NCI-H2029 treated with DMSO at 0.1 percent for 48 hours (cell line): ENCODE results near the gene PMEPA1.

Source experiments
- DNase-seq: peaks from one replicate; lab custom pipeline; 2025; lab: John Stamatoyannopoulos, UW

PMEPA1 gene

DNA sequence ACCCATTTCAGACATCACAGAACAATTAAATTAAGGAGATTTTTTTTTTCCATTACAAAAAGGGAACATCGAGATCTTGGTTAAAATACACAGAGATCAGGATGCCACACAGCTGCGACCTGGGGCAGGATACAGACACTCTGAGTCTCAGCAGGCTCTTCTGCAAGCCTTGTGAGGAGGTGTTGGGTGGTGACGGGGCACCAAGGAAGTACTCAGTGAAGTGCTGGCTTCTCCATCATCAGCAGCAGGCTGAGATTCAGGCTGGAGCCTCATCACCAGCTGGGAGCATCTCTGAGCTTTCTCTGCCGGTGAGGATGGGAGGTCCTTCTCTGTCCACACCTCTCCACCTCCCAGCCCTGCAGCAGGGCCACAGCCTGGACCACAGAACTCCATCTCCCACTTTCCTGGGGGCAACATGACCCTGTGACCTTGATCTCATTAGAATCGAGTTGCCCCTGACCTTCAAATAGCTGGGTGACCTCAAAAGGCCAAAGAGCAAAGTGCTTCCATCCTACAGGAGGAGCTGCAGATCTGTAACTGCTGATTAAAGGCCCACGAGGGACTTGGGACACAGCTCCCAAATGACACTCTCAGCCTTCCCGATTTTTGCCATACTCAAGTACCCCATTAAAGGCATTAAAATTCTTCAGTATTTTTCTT lies 16.0 kb downstream of the PMEPA1 start:
- DNase-seq: no peak

DNA sequence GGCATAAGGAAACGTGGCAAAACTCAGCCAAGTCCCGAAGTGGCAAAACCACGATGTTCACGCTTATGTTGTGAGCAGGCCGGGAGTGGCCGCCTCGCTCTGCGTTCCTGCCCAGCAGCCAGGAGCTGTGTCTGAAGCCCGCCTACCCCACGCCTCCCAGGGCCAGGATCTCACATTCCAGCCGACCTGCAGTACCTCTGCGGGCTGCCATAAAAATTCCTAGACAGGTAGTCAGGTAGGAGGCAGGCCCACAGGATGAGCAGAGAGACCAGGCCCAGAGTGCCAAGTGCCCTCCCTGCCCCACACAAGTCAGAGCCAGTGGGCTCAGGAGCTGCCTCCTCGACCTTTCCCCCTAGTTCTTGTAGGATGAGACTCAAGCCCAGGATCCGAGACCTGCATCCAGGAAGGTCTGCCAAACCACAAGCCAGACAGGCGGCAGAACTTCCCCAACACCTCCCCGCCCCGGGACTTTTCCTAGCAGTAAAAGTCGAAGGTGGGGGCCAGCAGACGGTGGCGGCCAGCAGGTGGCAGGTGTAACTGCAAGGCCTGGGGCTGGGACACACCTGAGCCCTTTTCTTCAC lies 16.7 kb downstream of the PMEPA1 start:
- DNase-seq: no peak

DNA sequence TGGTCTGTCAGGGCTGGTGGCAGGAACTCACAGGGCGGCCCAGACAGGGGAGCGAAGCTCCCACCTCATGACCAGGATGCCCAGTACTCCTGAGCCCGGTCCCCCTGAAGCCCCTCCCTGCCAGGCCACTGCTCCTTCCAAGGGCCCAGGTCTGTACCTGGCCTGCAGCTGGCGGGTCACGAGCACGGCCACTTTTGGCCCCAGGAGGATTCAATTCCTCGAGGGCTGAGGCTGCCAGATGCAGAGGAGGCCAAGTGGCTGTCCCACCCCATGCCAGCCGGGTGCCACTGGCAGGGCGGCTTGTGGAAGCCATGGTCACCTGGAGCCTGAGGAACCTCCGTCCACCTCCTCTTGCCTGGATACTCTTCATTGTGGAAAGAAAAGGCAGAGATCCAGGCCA lies 17.4 kb downstream of the PMEPA1 start:
- DNase-seq: no peak

DNA sequence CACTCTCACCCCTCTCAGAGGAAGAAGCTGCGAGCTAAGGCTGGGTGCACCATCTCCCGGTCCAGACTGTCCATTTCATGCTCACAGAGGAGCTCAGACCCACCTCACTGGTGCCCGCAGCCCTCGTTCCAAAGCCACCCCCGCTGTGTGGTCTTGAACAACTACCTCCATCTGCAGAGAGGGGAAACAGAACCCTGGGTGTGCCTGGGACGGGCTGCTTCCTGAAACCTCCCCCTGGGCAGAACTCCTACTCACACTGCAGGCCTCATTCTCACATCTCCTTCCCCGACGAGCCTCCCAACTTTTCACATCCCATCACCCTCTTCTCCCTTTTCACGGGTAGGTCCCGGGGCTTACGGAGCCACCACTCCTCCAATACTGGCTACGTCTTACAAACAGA lies 18.1 kb downstream of the PMEPA1 start:
- no peak for DNase-seq

DNA sequence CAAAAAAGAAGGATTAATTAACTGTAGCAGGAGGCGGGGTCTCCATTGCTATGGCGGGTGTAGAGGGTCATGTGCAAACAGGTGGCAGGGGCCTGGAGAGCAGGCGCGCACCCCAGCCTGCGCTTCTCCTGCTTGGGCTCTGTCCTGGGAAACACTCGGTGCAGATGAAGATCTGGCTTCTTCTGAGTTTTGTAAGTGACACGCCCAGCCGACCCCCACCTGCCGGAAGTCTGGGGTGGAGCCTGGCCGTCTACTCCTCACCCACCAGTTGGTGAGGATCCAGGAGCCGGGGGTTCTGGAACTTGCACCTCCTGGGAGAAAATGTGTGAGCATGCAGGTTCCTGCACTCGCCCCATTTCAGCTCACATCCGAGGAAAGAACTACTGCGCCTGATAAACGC lies 19.3 kb downstream of the PMEPA1 start:
- no peak for DNase-seq

DNA sequence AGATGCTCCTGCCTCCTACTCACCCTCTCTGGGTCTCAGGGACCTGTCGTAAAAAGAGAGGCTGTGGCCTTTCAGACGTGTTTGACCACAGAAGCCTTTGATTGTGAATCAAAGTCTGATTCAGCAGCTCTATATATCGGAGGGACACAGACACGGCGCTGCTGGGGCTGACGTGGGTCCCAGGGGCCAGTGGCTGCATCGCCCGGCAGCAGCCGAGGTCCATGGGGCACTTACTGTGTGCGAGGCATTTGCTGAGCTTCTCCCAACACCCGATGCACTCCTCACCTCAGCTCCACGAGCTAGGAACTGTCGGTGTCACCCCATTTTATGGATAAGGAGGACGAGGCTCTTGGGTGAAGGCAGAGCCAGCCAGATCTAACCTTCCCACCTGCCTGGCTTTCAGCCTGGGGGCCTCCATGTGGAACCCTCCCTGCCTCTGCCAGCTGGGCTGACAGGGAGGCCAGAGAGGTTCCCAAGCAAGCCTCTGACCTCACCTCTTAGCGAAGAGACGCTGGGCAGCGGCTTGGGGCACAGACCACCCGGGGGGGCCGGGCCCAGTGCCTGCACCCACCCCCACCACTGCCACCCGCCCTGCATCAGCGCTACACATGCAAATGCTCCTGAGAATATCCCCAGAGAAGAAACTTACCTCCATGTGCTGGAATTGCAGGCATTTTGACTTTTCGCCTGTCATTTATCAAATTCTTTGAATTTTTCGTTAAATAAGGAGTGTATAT lies 19.9 kb downstream of the PMEPA1 start:
- DNase-seq: no peak

DNA sequence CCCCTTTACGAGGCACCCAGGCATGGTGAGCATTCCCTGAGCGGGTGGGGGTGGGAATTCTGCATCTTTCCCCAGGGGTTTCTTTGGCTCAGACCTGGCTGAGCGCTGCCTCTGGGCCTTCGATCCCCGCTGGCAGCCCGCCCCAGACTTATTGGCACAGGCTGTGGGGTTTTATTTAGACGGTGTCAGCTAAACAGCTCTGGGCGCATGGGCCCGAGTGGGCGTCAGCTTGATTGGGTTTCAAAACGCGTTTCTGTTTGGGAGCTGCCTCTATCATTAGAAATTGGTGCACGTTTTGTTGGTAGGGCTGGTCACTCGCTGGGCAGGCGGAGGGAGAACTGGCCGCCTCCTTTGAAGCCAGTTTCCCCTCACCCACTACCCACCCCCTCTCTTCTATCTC lies 21.0 kb downstream of the PMEPA1 start:
- DNase-seq: no peak

DNA sequence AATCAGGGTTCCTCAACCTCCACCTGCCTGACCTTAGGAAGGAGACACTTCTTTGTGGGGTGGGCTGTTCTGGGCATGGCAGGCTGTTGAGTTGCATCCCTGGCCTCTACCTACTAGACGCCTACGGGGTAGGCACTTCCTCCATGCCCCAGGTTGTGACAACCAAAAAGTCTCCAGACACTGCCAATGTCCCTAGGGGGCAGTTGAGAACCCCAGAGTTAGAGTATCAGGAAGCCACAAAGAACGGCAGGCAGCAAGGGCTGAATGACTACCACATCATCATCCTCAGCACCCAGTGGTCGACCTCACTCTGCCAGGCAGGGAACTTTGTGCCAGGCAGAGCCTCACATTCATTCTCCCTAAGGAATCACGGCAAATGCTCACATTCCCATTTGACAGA lies 21.5 kb downstream of the PMEPA1 start:
- DNase-seq: no peak

DNA sequence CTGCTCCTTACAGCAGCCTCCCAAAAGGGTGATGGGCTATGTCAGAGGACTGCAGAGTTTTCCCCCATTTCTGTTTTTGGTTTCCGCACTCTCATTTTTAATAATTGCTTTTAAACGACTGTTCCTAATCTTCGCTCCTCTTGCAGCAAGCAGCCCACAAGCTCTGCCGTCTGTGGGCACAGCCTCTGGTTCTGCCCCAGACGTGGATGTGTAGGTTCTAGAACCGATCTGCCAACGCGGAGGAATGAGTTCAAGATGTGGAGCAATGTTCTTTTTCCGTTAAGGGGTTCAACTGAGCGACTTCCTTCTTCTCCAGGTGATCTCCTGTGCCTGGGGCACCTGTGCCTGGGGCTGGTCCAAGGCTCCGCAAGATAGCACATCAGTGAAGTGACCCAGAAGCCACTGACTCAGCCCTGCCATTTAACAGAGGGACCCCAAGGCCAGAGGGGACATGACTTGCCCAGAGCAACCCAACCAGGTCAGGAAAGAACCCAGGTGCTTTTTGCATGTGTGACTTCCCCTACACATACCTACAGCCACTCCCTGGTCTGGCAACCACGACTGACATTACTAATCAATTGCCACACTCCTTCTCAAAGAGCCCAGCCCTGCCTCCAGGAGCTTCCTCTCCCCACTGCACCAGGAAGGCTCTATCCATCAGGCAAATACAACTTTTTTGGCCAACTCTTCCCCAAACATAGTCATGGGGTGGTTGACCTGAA lies 22.7 kb downstream of the PMEPA1 start:
- DNase-seq: no peak

DNA sequence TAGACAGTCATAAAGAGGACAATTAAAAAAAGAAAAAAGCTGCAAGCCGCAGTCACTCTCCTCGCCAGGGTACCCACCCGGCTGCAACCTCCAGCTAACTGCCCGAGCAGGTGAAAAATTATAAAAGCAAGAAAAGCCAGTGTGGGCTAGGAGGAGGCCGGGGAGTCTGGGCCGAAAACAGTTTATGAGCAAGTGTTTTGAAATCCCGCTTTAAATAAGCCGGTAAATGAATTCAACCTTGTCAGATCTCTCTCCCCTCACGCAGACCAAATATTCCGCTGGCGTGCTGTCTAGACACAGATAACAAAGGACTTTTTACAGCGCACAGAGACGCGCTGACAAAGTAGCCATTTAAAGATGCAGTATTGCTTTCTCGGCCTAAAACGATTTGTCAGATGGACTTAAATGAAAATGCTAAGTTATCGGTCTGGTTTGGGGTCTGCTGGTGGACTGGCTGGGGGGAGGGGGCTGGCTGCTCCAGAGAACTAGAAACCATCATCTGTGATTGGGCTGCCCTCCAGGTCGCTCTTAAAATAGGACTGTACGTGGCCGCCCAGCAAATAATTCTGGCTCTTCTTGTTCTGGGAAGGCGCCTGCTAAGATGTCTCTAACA lies 24.6 kb downstream of the PMEPA1 start:
- no peak for DNase-seq

DNA sequence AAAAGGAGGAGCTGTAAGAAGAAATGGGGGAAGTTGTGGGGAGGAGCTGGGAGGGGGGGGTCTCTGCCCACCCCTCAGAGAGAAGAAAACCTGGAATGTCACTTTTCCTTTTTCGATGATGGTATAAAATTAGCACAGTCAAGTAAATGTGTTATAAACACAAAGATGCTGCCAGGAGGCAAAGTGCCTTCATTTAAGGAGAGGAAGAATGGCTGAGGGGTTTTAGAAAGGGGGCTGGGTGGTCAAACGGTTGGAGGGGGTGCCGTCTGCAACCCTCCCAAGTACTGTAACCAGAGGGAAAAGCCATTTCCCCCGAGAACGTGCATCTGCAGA lies 25.0 kb downstream of the PMEPA1 start:
- DNase-seq: no peak

DNA sequence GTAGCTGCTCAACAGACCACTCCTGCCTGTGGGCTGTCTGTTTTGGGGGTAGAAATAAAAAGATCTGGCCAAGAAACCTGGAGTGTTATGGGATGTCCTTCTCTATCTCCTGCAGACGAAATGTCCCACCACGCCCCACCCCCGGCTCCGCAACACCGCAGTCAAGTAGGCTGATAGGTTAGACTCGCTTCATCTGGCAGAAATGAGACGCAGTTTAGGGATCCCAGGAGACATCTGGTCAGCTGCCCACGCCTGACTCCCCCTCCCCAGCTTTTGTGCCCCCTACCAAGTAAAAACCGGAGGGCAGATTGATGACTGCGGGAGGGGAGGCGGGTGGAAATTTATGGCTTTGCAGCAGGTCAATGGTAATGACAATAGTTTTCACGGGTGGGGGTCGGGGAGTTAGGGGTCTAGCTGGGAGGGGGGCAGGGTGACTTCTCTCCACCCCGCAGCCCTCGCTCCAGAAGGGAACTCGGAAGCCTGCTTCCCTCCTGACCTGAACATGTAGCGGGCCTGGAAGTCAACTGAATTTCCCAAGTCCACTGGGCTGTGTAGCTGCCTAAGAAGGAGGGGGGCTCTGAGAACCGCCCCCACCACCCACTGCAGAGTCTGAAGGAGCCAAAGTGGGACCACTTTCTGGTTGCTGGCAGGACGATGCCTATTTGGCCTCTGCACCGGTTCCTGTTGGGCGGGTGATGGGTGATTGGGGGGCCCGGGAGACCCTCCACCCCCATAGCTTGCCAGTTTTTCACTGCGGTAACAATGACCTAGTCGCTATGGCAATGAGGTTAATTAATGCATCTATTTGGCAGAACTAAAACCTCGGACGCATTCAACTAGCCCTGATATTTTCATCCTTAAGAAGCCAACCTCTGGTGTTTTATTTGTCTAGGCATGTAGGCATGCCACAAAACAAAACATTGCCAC lies 25.7 kb downstream of the PMEPA1 start:
- no peak for DNase-seq

DNA sequence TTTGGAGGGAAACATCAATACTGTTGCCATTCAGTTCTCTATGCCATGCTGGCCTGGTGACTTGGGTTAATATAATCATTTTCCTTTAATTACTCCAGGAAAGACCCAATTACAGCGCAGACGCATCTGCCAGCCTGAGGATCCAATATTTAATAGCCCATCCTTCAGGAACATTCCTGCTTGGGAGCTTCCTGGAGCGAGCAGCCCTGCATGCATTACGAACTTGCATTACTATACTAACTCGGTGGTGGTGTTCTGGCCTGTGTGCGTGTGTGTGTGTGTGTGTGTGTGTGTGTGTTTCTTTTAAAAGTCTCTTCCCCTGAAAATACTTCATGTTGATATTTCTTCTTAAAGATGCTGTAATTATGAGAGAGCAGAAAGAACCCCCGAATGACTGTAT lies 26.5 kb downstream of the PMEPA1 start:
- no peak for DNase-seq

DNA sequence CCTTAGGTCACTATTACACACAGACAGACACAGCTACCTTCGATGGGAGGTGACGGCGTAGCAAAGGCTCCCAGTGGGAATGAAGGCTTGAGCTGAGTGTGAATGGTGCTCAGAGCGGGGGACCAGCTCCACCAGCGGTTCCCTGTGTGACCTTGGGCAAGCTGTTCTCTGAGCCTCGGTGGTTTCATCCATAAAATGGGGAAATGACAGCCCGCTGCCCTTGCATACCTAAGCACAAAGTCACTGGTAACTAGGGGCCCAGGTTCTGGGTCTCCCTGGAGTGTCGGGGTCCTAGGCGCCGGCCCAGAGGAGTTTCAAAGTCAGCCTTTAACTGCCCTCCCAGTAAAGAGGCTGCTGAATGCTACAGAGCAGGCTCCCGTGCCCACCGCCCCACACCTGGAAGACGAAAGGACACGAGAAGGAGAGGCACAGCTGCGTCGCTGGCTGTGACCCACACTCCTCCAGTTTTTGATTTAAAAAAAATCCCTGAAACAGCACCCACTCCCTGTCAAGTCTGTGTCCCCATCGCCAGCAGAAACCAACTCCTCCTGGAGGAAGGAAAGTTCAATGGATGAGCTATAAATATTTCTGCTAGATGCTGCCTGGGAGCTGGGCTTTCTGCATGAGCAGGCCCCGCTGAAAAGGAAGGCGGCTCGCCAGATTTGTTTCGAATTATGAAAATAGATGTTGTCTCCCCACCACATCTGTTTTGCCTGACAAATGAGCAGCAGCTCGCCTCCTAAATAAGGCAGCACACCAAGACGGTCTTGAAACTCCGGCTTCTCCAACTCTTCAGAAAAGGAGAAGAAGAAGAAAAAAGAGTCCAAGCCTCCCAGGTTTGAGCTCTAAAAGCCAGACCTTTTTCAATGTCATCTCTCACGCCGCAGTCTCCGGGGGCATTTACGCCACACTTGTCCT lies 27.4 kb downstream of the PMEPA1 start:
- no peak for DNase-seq

DNA sequence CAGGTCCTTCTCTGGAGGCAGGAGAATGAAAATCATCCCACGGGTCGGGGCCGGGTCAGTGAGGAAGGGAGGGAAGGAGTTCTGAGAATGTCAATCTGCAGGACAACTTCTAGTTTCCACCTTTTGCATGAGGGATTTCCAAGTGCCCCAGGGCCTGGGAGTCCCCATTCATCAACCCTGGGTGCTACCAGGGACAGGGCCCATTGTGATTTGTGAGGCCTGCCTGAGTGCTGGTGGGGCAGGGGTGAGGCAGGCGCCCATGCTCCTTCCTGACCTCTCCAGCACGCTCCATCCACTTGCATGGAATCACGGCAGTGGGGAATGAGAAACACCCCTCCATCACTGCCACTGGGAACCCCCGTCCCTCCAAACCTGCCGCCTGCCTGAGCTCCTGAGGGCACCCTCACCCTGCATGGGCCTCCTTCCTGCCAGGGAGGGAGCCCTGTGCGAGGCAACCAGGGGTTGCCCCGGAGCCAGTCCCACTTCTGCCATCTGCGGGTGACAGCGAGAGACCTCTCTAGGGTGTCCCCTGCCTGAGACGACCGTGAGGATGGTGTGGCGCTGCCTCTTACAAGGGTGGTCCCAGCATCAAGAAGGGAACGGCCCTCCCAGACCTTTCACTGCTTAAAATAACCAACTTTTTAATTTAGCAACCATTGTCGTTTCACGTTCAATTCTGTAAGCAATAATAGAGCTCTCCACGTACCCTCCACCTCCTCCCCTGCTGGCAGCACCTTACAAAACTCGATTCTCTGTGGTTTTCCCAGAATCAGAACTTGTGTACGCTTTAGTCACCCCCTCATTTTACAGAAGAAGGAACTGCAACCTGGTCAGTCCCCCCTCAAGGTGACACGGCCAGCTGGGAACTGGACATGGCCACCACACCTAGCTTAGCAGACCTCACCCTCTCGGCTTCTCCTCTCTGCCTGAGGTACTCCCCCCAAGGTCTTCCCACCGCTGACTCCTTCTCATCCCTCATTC lies 28.6 kb downstream of the PMEPA1 start:
- DNase-seq: no peak

DNA sequence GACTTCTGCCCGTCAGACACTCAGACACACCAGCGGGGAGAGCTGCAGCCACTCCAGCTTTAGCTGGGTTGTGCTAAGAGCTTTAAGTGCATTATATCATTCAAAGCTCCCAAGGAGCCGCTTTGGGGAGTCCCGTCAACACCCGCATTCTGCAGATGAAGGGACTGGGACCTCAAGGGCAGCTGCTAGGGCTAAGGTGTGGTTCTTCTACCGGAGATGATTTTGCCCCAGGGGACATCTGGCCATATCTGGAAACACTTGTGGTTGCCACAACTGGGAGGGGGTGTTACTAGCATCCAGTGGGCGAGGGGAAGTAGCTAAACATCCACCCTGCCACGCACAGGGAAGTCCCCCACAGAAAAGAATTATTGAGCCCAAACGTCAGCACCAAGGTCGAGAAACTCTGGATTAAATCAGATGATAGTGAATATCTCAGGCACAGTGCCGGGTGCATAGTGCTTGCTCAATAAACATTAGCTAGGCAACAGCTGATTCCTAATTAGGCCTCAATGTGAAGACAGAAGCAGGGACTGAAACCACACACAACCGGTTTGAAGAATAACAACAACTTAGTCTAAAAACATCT lies 29.6 kb downstream of the PMEPA1 start:
- no peak for DNase-seq

DNA sequence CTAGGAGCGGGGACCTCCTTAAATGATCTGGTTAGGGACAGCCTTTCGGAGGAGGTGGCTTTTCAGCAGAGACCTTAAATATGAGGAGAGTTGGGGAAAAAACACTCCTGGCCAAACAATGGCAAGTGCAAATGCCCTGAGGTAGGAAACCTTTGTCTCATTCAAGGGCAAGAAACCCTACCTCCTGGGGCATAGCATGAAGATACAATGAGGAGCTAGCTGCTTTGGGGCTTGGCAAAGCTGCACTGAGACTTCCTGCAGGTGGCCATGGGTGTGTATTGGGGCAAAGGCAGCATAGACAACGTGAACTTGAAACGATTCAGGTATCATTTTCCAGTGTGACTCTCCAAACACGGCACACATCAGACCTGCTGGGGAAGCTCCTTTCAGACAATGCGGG lies 30.7 kb downstream of the PMEPA1 start:
- DNase-seq: no peak

DNA sequence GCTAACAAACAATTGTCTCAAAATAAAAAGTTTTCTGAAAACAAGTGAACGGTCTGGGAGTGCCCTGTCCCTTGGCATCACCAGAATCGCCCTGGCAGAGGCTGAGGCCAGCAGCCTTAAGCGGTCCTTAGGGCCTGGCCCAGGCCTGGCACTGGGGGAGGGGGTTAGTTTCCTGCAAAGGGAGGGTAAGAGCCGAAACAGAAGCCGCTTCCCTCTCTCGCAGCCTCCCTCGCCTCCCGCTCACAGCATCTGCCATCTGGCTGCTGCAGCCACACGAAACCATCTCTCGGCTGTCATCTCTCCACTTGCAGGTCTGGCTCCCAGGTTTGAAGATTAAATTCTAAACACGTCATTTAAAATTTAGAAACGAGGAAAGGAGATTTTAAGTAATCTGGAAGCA lies 31.5 kb downstream of the PMEPA1 start:
- DNase-seq: no peak

DNA sequence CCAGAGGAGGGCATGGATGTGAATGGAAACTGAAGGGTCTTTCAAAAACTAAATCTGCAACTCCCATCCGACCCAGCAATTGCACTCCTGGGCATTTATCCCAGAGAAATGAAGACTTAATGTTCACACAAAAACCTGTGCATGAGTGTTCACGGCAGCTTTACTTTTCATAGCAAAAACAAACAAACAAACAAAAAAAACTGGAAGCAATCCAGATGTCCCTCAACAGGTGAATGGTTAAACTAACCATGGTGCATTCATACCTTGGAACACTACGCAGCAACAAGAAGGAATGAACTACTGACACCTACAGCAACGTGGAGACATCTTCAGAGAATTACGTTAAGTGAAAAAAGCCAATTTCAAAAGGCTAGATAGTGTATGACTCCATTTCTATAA lies 32.2 kb downstream of the PMEPA1 start:
- peak; percentile 70 for DNase-seq
